Sciatic nerve (tissue), 2 donors: Measurements from ENCODE around the gene PEX19. TPM values are rescaled to one million over a fixed set of nuclear protein-coding genes. Genes with fewer than 3 reads are reported as not detected.

Experiments
- ATAC-seq: fragments of 200-7000 bp; cut with Tn5 transposase; one replicate; pipeline ENCODE4 v1.9.1; 2020; ENCODE audit warnings: mild to moderate bottlenecking, moderate library complexity
- DNase-seq: peaks from one replicate; pipeline ENCODE4 v3.0.0-alpha.2; 2020; ENCODE audit warnings: low spot score
- intact Hi-C: fragments of 100-400 bp; cut with DNase I; formaldehyde crosslinking; loops from one replicate; pipeline ENCODE4 v1.14.2; 2022
- total RNA-seq: library from RNA; stranded (reverse); fragmentation: NEBNext Ultra II Directional; extraction: Animal tissue kit (Norgen Biotek cat#: 25700); gene quantifications from one replicate; pipeline ENCODE4 v1.2.1, GENCODE V29; 2021
- donor health status: DM: no; HTN: no; CAD: no.
- donor health status: DM: no; HTN: no; CAD: no.

PEX19 gene
- total RNA-seq, 1 donor from 2014 or later, result 71.1 TPM

GRCh38 chr1:160247053-160247452, 37.9 kb downstream of the PEX19 start:
- DNase-seq (no peak), ATAC-seq (no peak)
- intact Hi-C loops, result no loop called here

GRCh38 chr1:160245434-160245833, 39.5 kb downstream of the PEX19 start:
- intact Hi-C loops, result no loop called here
- ATAC-seq, result no peak
- DNase-seq, result no peak

GRCh38 chr1:160244209-160244608, 40.7 kb downstream of the PEX19 start:
- no peak for DNase-seq
- ATAC-seq, result no peak
- intact Hi-C loops, result no loop called here

- no peak for DNase-seq
These were observed 41.2 kb downstream of the PEX19 start for GRCh38 chr1:160243767-160244166.

GRCh38 chr1:160239582-160240299, 45.2 kb downstream of the PEX19 start:
- DNase-seq (no peak), ATAC-seq (no peak)
- intact Hi-C loops, result no loop called here

More at GRCh38 chr1:160243767-160244166, 41.2 kb downstream of the PEX19 start:
- no peak for ATAC-seq
- intact Hi-C loops, result no loop called here

GRCh38 chr1:160238408-160238807, 46.5 kb downstream of the PEX19 start:
- intact Hi-C loops, result no loop called here
- ATAC-seq, result no peak

GRCh38 chr1:160237558-160237957, 47.4 kb downstream of the PEX19 start:
- intact Hi-C loops, result no loop called here
- no peak for DNase-seq

More at GRCh38 chr1:160238408-160238807, 46.5 kb downstream of the PEX19 start:
- DNase-seq, result no peak

GRCh38 chr1:160236806-160237205, 48.1 kb downstream of the PEX19 start:
- intact Hi-C loops, result no loop called here
- no peak for ATAC-seq
- DNase-seq, result no peak

More at GRCh38 chr1:160237558-160237957, 47.4 kb downstream of the PEX19 start:
- no peak for ATAC-seq

- intact Hi-C loops, result no loop called here
- ATAC-seq (no peak), DNase-seq (no peak)
These were observed 52.0 kb downstream of the PEX19 start for GRCh38 chr1:160232911-160233310.

- ATAC-seq (no peak), DNase-seq (no peak)
- intact Hi-C loops, result no loop called here
These were observed 56.5 kb downstream of the PEX19 start for GRCh38 chr1:160228431-160228830.

GRCh38 chr1:160227561-160227960, 57.4 kb downstream of the PEX19 start:
- ATAC-seq, result no peak
- no peak for DNase-seq
- intact Hi-C loops, result no loop called here

- intact Hi-C loops, result no loop called here
- no peak for DNase-seq
- no peak for ATAC-seq
These were observed 57.9 kb downstream of the PEX19 start for GRCh38 chr1:160227034-160227433.

Other genes with a start within 250 kb of the PEX19 start
- 23.7 TPM for gene KCNJ10, start 215.0 kb downstream of the PEX19 start, total RNA-seq
- gene KCNJ9, start 203.6 kb downstream of the PEX19 start, total RNA-seq, result 0.18 TPM
- 54.9 TPM for gene IGSF8, start 186.5 kb downstream of the PEX19 start, total RNA-seq
- 136 TPM for gene ATP1A2, start 169.4 kb downstream of the PEX19 start, total RNA-seq
- gene ATP1A4, start 133.5 kb downstream of the PEX19 start, total RNA-seq, result 1.2 TPM
- 1.1 TPM for gene CASQ1, start 94.6 kb downstream of the PEX19 start, total RNA-seq
- gene PEA15, start 79.7 kb downstream of the PEX19 start, total RNA-seq, result 324 TPM
- gene DCAF8, start 22.6 kb downstream of the PEX19 start, total RNA-seq, result 142 TPM
- gene COPA, start 58.1 kb upstream of the PEX19 start, total RNA-seq, result 147 TPM
- gene NCSTN, start 58.2 kb upstream of the PEX19 start, total RNA-seq, result 64.7 TPM
- not detected for gene NHLH1, start 81.9 kb upstream of the PEX19 start, total RNA-seq
- gene VANGL2, start 115.4 kb upstream of the PEX19 start, total RNA-seq, result 7.1 TPM
- gene SLAMF6, start 238.1 kb upstream of the PEX19 start, total RNA-seq, result 0.85 TPM